Nephron (organoid): ENCODE measurements around the gene EGF.
"Not testable (repeated sequence)": the region's sequence is repeated elsewhere in the genome, so short reads cannot be mapped to it uniquely, and the experiment has no call there.

Source experiments
- H3K27ac Mint-ChIP-seq, 3 experiments: 2 replicates each; pipeline ENCODE4 v1.8.0; 2020; ENCODE audit warnings: mixed read lengths in 3 of 3, mild to moderate bottlenecking in 2 of 3, moderate library complexity in 1 of 3
- H3K27me3 Mint-ChIP-seq: 2 replicates; pipeline ENCODE4 v1.8.0; 2021; ENCODE audit warnings: low read depth, mild to moderate bottlenecking, moderate library complexity, mixed read lengths
- H3K36me3 Mint-ChIP-seq: 2 replicates; pipeline ENCODE4 v1.8.0; 2020; ENCODE audit warnings: low read depth, mixed read lengths
- H3K4me1 Mint-ChIP-seq: 2 replicates; pipeline ENCODE4 v1.8.0; 2020; ENCODE audit warnings: mixed read lengths
- H3K4me3 Mint-ChIP-seq, 3 experiments: 2 replicates each; pipeline ENCODE4 v1.8.0; 2020; ENCODE audit warnings: mild to moderate bottlenecking in 3 of 3, mixed read lengths in 3 of 3, moderate library complexity in 2 of 3
- H3K9me3 Mint-ChIP-seq: 2 replicates; pipeline ENCODE4 v1.8.0; 2020; ENCODE audit warnings: mixed read lengths
- CTCF ChIP-seq, 3 experiments: fragments of 200-600 bp; sonication (generic); IDR thresholded peaks; one replicate each; pipeline ENCODE4 v1.5.0; 2021; ENCODE audit warnings: antibody characterized with exemption in 3 of 3; ENCODE audit not compliant: unreplicated experiment in 3 of 3

The EGF gene

GRCh38 chr4:110025056-110025455 lies 112.4 kb downstream of the EGF start:
- H3K27me3 Mint-ChIP-seq, result peaks cover 10% of the 10 kb centered on the region
- no peak overlapping the region for H3K4me3 Mint-ChIP-seq
- no peak for TF ChIP-seq CTCF (IDR thresholded peaks at IDR 0.05; ENCODE audit: unreplicated experiment in 3 of 3)
- peak overlapping the region; percentile 19 to 77 (median 47) for H3K27ac Mint-ChIP-seq
- peaks cover 5% of the 10 kb centered on the region for H3K9me3 Mint-ChIP-seq
- H3K4me1 Mint-ChIP-seq, result peaks cover 47% of the 10 kb centered on the region
- H3K36me3 Mint-ChIP-seq, result no peaks in the 10 kb centered on the region

- Mint-ChIP-seq H3K27ac (peak overlapping the region; percentile 19 to 77 (median 47)), H3K4me1 (peaks cover 42% of the 10 kb centered on the region), H3K4me3 (no peak overlapping the region), H3K9me3 (peaks cover 5% of the 10 kb centered on the region), H3K27me3 (peaks cover 11% of the 10 kb centered on the region), H3K36me3 (no peaks in the 10 kb centered on the region)
- TF ChIP-seq CTCF (IDR thresholded peaks at IDR 0.05; ENCODE audit: unreplicated experiment in 3 of 3), result no peak
Observed at GRCh38 chr4:110025718-110026117, 113.0 kb downstream of the EGF start.

- H3K36me3 Mint-ChIP-seq, result no peaks in the 10 kb centered on the region
- peaks cover 2% of the 10 kb centered on the region for H3K9me3 Mint-ChIP-seq
- H3K27ac Mint-ChIP-seq, result peak overlapping the region in 2 of 3 experiments; percentile 25 to 38
- H3K4me3 Mint-ChIP-seq, result no peak overlapping the region
- peaks cover 4% of the 10 kb centered on the region for H3K27me3 Mint-ChIP-seq
- TF ChIP-seq CTCF (IDR thresholded peaks at IDR 0.05; ENCODE audit: unreplicated experiment in 3 of 3), result no peak
- H3K4me1 Mint-ChIP-seq, result peaks cover 34% of the 10 kb centered on the region
Observed at GRCh38 chr4:110032603-110033002, 119.9 kb downstream of the EGF start.

GRCh38 chr4:110033355-110034025 lies 120.8 kb downstream of the EGF start:
- H3K27me3 Mint-ChIP-seq, result peaks cover 4% of the 10 kb centered on the region
- H3K27ac Mint-ChIP-seq, result peak overlapping the region; percentile 69 to 94 (median 88)
- H3K4me1 Mint-ChIP-seq, result peaks cover 34% of the 10 kb centered on the region
- peaks cover 2% of the 10 kb centered on the region for H3K9me3 Mint-ChIP-seq
- no peaks in the 10 kb centered on the region for H3K36me3 Mint-ChIP-seq
- peak overlapping the region in 1 of 3 experiments; percentile 37 for H3K4me3 Mint-ChIP-seq
- TF ChIP-seq CTCF (IDR thresholded peaks at IDR 0.05; ENCODE audit: unreplicated experiment in 3 of 3), result no peak

- H3K36me3 Mint-ChIP-seq, result no peaks in the 10 kb centered on the region
- H3K4me1 Mint-ChIP-seq, result peaks cover 34% of the 10 kb centered on the region
- H3K27ac Mint-ChIP-seq, result peak overlapping the region; percentile 69 to 94 (median 88)
- H3K4me3 Mint-ChIP-seq, result peak overlapping the region in 1 of 3 experiments; percentile 37
- TF ChIP-seq CTCF (IDR thresholded peaks at IDR 0.05; ENCODE audit: unreplicated experiment in 3 of 3), result no peak
- H3K9me3 Mint-ChIP-seq, result peaks cover 2% of the 10 kb centered on the region
- peaks cover 4% of the 10 kb centered on the region for H3K27me3 Mint-ChIP-seq
Observed at GRCh38 chr4:110034026-110034393, 121.3 kb downstream of the EGF start.

- not testable (repeated sequence) for H3K9me3 Mint-ChIP-seq, H3K36me3 Mint-ChIP-seq, H3K27ac Mint-ChIP-seq, H3K4me3 Mint-ChIP-seq, H3K27me3 Mint-ChIP-seq
- H3K4me1 Mint-ChIP-seq, result peaks cover 37% of the 10 kb centered on the region
Observed at GRCh38 chr4:110039164-110039563, 126.5 kb downstream of the EGF start.
